Heart left ventricle (tissue), 16 donors: Measurements from ENCODE around the gene FOSL2. TPM values are rescaled to one million over a fixed set of nuclear protein-coding genes. Genes with fewer than 3 reads are reported as not detected.

Experiments
- ATAC-seq, 4 donors: fragments of 200-7000 bp; cut with Tn5 transposase; one replicate each; pipeline ENCODE4 v1.9.1; 2020 to 2022; ENCODE audit warnings: moderate library complexity in 4 of 4, mild to moderate bottlenecking in 3 of 4, moderate number of reproducible peaks in 1 of 4
- DNase-seq, 5 donors: peaks; one replicate each; pipeline ENCODE4 v3.0.0-alpha.2; 2020
- H3K27ac ChIP-seq, 12 donors: fragments of 200-600 bp; sonication (generic) in 4 of 12; one replicate each; pipeline versions ENCODE4 v1.5.0 to v1.8.0; 2016 to 2022; ENCODE audit warnings: mild to moderate bottlenecking in 2 of 12
- H3K27me3 ChIP-seq, 9 donors: fragments of 200-600 bp; sonication (generic) in 2 of 9; one replicate each; pipeline versions ENCODE4 v1.5.1 to v1.8.0; 2016 to 2022; ENCODE audit warnings: mild to moderate bottlenecking in 3 of 9
- H3K36me3 ChIP-seq, 9 donors: fragments of 200-600 bp; sonication (generic) in 2 of 9; one replicate each; pipeline versions ENCODE4 v1.5.0 to v1.8.0; 2018 to 2022; ENCODE audit warnings: mild to moderate bottlenecking in 2 of 9
- H3K4me1 ChIP-seq, 12 donors: fragments of 200-600 bp; sonication (generic) in 4 of 12; one replicate each; pipeline versions ENCODE4 v1.5.0 to v1.8.0; 2016 to 2022; ENCODE audit warnings: mild to moderate bottlenecking in 3 of 12
- H3K4me3 ChIP-seq, 12 donors: fragments of 200-600 bp; sonication (generic) in 4 of 12; one replicate each; pipeline versions ENCODE4 v1.5.0 to v1.8.0; 2017 to 2022; ENCODE audit warnings: mild to moderate bottlenecking in 9 of 12, moderate library complexity in 4 of 12
- H3K9me3 ChIP-seq, 12 donors: fragments of 200-600 bp; sonication (generic) in 4 of 12; one replicate each; pipeline versions ENCODE4 v1.5.0 to v1.8.0; 2016 to 2022; ENCODE audit warnings: mild to moderate bottlenecking in 1 of 12
- POLR2A ChIP-seq, 2 donors: fragments of 450-650 bp; IDR thresholded peaks; one replicate each; pipeline ENCODE4 v1.6.1; 2017; ENCODE audit warnings: antibody characterized with exemption in 2 of 2, mild to moderate bottlenecking in 2 of 2, moderate library complexity in 2 of 2
- WGBS, 4 donors: extraction: QIAGEN DNeasy Blood & Tissue Kit in 2 of 4; methylation state at CpG; one replicate each; pipeline versions ENCODE4 v1.1.5 to v1.1.7; 2013 to 2018; 5-methylcytosine and 5-hydroxymethylcytosine counted together
- intact Hi-C, 10 donors: fragments of 100-400 bp; cut with DNase I; formaldehyde crosslinking; loops; one replicate each; pipeline versions ENCODE4 v1.11.1 to v1.14.2; 2022
- polyA plus RNA-seq, 2 donors: library from polyadenylated mRNA; stranded (reverse); fragments of 200-250 nt; gene quantifications; one replicate each; pipeline ENCODE4 v1.2.3, GENCODE V29; 2013
- total RNA-seq, 9 donors: library from RNA; depleted of rRNA in 2 of 9; stranded (reverse); fragments of >200 nt in 2 of 9; fragmentation: NEBNext Ultra II Directional in 3 of 9; extraction: Animal tissue kit (Norgen Biotek cat#: 25700) in 3 of 9; gene quantifications; one replicate each; pipeline versions ENCODE4 v1.1.0 to v1.2.4, GENCODE V29; 2016 to 2023
- TF ChIP-seq, protein P1 (sequence below), 12 donors: fragments of 200-600 bp; sonication (generic) in 4 of 12; IDR thresholded peaks; one replicate each; pipeline versions ENCODE4 v1.5.0 to v1.8.0; 2018 to 2022; ENCODE audit warnings: antibody characterized with exemption in 12 of 12, mild to moderate bottlenecking in 5 of 12
- donor health status: ischemic (EF 13 %, LVEDD 7.1; RV severe dilation, severe dysfunction).
- donor health status: healthy with polysubstance abuse.
- donor health status: DM: no; HTN: yes; CAD: no.
- donor health status: DM: no; HTN: no; CAD: no.
- donor health status: ischemic (EF 25% LVEDD 6.9; RV normal size, moderate dysfunction).
- donor health status: ischemic (EF 25% LVEDD 5.7; RV mildly dilated, moderate dysfunction).
- donor health status: healthy.
- donor health status: DM: yes; HTN: yes; CAD: no.
- donor health status: ischemic (EF 35%, LVEDD 5.7; RV mildly dilated, moderate dysfunction).
- donor health status: nonischemic (EF 11% LVEDD 7.7; RV severe dilation, severe dysfunction).
- donor health status: DM: yes; HTN: yes; CAD: no.
- donor health status: PGD.
- donor health status: ischemic (EF 29% LVEDD 5.4; RV normal size, mild dysfunction).
- donor health status: nonischemic (EF 23%, LVEDD 6.1; RV moderate dilation, normal function).

The FOSL2 gene
- total and polyA plus RNA-seq, 11 donors: 15.2 to 144 (median 50.2) TPM

DNA sequence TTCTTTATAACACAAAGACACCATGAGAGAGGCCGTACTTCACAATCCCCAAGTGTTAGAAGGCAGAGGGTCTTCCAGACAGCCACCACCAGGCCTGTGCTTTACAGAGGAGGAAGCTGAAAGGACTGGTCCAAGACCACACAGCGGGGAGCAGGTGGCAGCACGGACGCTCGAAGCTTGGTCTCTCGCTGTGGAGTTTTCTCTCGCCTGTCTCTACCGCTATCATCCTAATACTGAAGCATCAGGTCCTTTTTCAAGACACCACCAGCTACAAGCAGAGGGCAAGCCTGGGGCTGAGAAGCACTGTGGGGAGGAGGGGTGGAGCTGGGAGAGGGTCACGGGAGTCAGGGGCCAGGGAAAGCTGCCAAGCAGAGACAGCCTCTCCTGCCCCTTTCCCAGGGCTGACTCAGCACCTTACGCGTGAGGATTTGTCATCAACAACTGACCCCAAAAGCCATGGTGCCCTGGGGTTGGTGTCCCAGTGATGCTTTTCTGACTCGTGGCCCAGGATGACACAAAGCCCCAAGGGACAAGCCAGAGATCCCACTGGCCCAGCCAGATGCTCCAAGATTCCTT lies 31.9 kb upstream of the FOSL2 start:
- peak overlapping the region in 2 of 12 donors; percentile 19 to 73 for H3K27ac ChIP-seq
- H3K4me3 ChIP-seq: no peak overlapping the region
- ATAC-seq: peak in 1 of 4 donors; percentile 3
- H3K9me3 ChIP-seq: no peaks in the 10 kb centered on the region
- WGBS, 4 donors: 80 to 83% (median 82%) methylated on average over 12 of the region's 12 CpGs
- TF ChIP-seq, protein P1, sequence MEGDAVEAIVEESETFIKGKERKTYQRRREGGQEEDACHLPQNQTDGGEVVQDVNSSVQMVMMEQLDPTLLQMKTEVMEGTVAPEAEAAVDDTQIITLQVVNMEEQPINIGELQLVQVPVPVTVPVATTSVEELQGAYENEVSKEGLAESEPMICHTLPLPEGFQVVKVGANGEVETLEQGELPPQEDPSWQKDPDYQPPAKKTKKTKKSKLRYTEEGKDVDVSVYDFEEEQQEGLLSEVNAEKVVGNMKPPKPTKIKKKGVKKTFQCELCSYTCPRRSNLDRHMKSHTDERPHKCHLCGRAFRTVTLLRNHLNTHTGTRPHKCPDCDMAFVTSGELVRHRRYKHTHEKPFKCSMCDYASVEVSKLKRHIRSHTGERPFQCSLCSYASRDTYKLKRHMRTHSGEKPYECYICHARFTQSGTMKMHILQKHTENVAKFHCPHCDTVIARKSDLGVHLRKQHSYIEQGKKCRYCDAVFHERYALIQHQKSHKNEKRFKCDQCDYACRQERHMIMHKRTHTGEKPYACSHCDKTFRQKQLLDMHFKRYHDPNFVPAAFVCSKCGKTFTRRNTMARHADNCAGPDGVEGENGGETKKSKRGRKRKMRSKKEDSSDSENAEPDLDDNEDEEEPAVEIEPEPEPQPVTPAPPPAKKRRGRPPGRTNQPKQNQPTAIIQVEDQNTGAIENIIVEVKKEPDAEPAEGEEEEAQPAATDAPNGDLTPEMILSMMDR (IDR thresholded peaks at IDR 0.05): no peak
- TF ChIP-seq POLR2A (IDR thresholded peaks at IDR 0.05): no peak
- DNase-seq: peak; percentile 54 to 78 (median 68)
- no peaks in the 10 kb centered on the region for H3K27me3 ChIP-seq
- intact Hi-C loops: no loop called here
- H3K4me1 ChIP-seq: peaks cover 6 to 60% (median 15%) of the 10 kb centered on the region in 12 donors
- no peaks in the 10 kb centered on the region for H3K36me3 ChIP-seq

DNA sequence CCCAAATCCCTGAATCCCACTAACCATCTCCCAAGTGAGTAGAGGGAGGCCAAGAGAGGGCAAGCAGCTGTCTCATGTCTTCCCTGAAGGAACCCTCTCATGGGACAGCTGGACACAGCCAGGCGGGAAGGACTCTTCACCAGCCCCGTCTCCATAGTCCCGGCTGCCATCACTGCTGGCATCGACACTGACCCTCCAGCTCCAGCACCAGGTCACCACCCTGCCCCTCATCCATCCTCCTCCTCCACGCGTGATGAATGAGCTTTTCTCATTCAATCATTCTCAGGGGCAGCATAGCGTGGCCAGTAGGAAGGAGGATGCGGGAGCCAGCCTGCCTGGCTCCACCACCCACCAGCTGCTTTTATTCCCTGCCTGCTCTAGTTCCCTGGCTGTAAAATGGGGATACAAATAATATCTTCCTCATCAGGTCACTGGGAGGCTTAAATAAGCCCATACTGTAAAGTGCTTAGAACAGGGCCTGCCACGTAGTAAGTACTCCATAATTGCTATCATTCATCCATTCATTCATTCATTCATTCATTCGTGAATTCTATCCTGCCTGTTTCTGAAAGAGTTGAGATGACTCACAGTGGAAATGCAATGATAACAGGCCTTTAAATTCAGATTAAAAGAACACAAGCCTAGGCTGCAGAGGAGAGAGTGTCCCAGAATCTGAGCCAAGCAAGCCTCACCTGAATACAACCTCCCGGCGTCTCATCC lies 30.5 kb upstream of the FOSL2 start:
- Histone ChIP-seq H3K36me3 (no peaks in the 10 kb centered on the region), H3K27ac (peak overlapping the region in 2 of 12 donors; percentile 11 to 37), H3K27me3 (no peaks in the 10 kb centered on the region), H3K9me3 (no peaks in the 10 kb centered on the region), H3K4me3 (no peak overlapping the region), H3K4me1 (peaks cover 0 to 60% (median 10%) of the 10 kb centered on the region in 12 donors)
- TF ChIP-seq, protein P1 (IDR thresholded peaks at IDR 0.05): no peak
- intact Hi-C loops: no loop called here
- ATAC-seq: no peak
- WGBS, 4 donors: 75 to 84% (median 78%) methylated on average over 8 to 12 of the region's 12 CpGs
- no peak for DNase-seq

DNA sequence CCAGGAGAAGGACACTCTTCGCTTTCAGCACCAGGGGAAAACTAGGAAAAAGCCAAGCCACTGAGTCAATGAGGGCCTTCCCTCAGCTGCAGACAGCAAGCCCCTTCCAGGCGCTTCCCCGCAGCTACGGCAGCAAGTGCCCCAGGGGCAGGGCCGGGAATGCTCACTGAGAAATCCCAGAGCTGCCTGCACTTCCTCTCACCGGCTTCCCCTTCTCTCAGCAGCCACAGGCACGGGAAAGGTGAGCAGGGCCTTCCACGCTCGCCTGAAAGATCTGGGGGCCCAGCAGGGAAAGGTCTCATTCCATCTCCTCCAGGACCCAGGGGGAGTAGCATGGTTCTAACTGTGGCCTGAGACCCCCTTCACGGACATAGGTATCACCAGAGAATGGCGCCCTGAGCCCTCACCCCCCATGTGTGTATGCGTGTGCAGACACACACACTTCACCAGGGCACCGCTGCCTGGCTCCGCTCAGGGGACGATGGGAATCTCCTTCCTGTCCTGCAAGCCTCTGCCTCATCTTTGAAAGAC lies 29.6 kb upstream of the FOSL2 start:
- H3K4me1 ChIP-seq: peaks cover 0 to 63% (median 10%) of the 10 kb centered on the region in 12 donors
- H3K4me3 ChIP-seq: no peak overlapping the region
- no peak overlapping the region for H3K27ac ChIP-seq
- TF ChIP-seq POLR2A (IDR thresholded peaks at IDR 0.05): no peak
- TF ChIP-seq, protein P1 (IDR thresholded peaks at IDR 0.05): no peak
- DNase-seq: no peak
- intact Hi-C loops: no loop called here
- no peaks in the 10 kb centered on the region for H3K36me3 ChIP-seq
- WGBS, 4 donors: 86 to 88% (median 88%) methylated on average over 14 to 15 of the region's 15 CpGs
- H3K9me3 ChIP-seq: no peaks in the 10 kb centered on the region
- no peaks in the 10 kb centered on the region for H3K27me3 ChIP-seq
- no peak for ATAC-seq

DNA sequence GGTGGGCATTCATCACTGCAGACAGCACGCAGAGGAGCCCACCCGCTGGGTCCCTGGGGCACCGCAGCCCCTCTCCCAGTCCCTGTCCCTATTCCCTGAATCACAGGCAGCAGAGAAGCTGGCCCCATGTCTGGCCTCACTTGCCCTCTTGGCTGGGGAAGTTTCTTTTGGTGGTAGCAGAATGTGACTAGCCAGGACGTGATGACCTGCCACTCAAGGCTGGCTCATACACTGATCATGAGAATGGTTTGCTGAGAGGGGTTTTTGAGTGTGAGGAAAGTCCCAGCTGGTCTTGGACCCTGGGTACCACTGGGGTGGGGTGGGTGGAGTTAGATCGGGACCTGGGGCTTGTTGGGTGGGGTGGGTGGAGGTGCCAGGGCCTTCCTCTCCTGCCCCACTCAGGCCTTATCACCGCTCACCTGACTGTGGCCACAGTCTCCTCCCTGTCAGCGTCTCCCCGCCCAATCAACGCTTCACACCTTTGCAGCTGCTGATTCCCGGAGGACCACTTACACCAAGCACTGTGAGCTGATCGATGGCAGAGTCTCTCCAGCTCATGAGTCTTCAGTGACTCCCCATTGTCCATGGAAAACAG lies 28.9 kb upstream of the FOSL2 start:
- ATAC-seq (no peak), DNase-seq (no peak)
- no peak for TF ChIP-seq POLR2A (IDR thresholded peaks at IDR 0.05)
- TF ChIP-seq, protein P1 (IDR thresholded peaks at IDR 0.05): no peak
- H3K4me3 ChIP-seq: no peak overlapping the region
- intact Hi-C loops: no loop called here
- H3K36me3 ChIP-seq: no peaks in the 10 kb centered on the region
- WGBS, 4 donors: 90 to 96% (median 92%) methylated on average over 10 to 11 of the region's 11 CpGs
- no peaks in the 10 kb centered on the region for H3K9me3 ChIP-seq
- no peak overlapping the region for H3K27ac ChIP-seq
- peaks cover 0 to 57% (median 10%) of the 10 kb centered on the region in 12 donors for H3K4me1 ChIP-seq
- no peaks in the 10 kb centered on the region for H3K27me3 ChIP-seq
